CD4-positive, alpha-beta T cell treated with Interleukin-21 for 1 hour (primary cell): ENCODE measurements around the gene ZHX3.

Source experiments
- DNase-seq: peaks from one replicate; pipeline ENCODE4 v3.0.0-alpha.2; 2020

The ZHX3 gene

GRCh38 chr20:41317546-41318270 lies at the start of gene ZHX3:
TSS of gene ZHX3 (minus strand) at chr20:41317731. CDS start at chr20:41204916, 112,815 bp downstream.
- DNase-seq: peak; percentile 96

GRCh38 chr20:41367393-41367695 lies 49.8 kb upstream of the ZHX3 start:
- DNase-seq: no peak

GRCh38 chr20:41366546-41367392 lies 49.2 kb upstream of the ZHX3 start, which contains the start of gene EMILIN3:
TSS of gene EMILIN3 (minus strand) at chr20:41366818. CDS start at chr20:41366634, 184 bp downstream.
- no peak for DNase-seq

GRCh38 chr20:41365777-41366545 lies 48.4 kb upstream of the ZHX3 start:
- DNase-seq: no peak

GRCh38 chr20:41364967-41365765 lies 47.6 kb upstream of the ZHX3 start:
- DNase-seq: no peak

GRCh38 chr20:41364236-41364855 lies 46.8 kb upstream of the ZHX3 start:
- DNase-seq: no peak

- DNase-seq: no peak
These were observed 46.1 kb upstream of the ZHX3 start for GRCh38 chr20:41363601-41364000.

- no peak for DNase-seq
These were observed 45.2 kb upstream of the ZHX3 start for GRCh38 chr20:41362748-41363140.

GRCh38 chr20:41361757-41362747 lies 44.5 kb upstream of the ZHX3 start:
- DNase-seq: no peak

- DNase-seq: no peak
These were observed 43.6 kb upstream of the ZHX3 start for GRCh38 chr20:41360831-41361756.

GRCh38 chr20:41359541-41360011 lies 42.0 kb upstream of the ZHX3 start:
- DNase-seq: no peak

- DNase-seq: no peak
These were observed 41.2 kb upstream of the ZHX3 start for GRCh38 chr20:41358717-41359116.

GRCh38 chr20:41358230-41358629 lies 40.7 kb upstream of the ZHX3 start:
- no peak for DNase-seq

GRCh38 chr20:41357424-41358163 lies 40.1 kb upstream of the ZHX3 start:
- DNase-seq: no peak

- no peak for DNase-seq
These were observed 39.4 kb upstream of the ZHX3 start for GRCh38 chr20:41356951-41357350.

GRCh38 chr20:41355598-41356203 lies 38.2 kb upstream of the ZHX3 start:
- DNase-seq: no peak

GRCh38 chr20:41355192-41355591 lies 37.7 kb upstream of the ZHX3 start:
- no peak for DNase-seq

- DNase-seq: no peak
These were observed 36.0 kb upstream of the ZHX3 start for GRCh38 chr20:41353530-41353929.
